Upper lobe of left lung (tissue), 6 donors: ENCODE data around the gene OGN. TPM values are rescaled to one million over a fixed set of nuclear protein-coding genes. Genes with fewer than 3 reads are reported as not detected.

ENCODE experiments used
- ATAC-seq, 2 donors: fragments of 200-7000 bp; cut with Tn5 transposase; one replicate each; pipeline ENCODE4 v1.9.1; 2022; ENCODE audit warnings: mild to moderate bottlenecking in 2 of 2, moderate library complexity in 2 of 2; ENCODE audit not compliant: low FRiP score in 2 of 2
- DNase-seq, 2 donors: peaks; one replicate each; pipeline ENCODE4 v3.0.0-alpha.2; 2019 to 2020
- H3K27ac ChIP-seq, 4 donors: fragments of 200-600 bp; sonication (generic); one replicate each; pipeline ENCODE4 v1.5.1; 2016 to 2019
- H3K27me3 ChIP-seq, 4 donors: fragments of 200-600 bp; sonication (generic); one replicate each; pipeline ENCODE4 v1.5.1; 2017 to 2019
- H3K36me3 ChIP-seq, 4 donors: fragments of 200-600 bp; sonication (generic); one replicate each; pipeline ENCODE4 v1.5.1; 2016 to 2019
- H3K4me1 ChIP-seq, 4 donors: fragments of 200-600 bp; sonication (generic); one replicate each; pipeline ENCODE4 v1.5.1; 2018 to 2019
- H3K4me3 ChIP-seq, 4 donors: fragments of 200-600 bp; sonication (generic); one replicate each; pipeline ENCODE4 v1.5.1; 2017 to 2019; ENCODE audit warnings: mild to moderate bottlenecking in 2 of 4, moderate library complexity in 1 of 4
- H3K9me3 ChIP-seq, 4 donors: fragments of 200-600 bp; sonication (generic); one replicate each; pipeline ENCODE4 v1.5.1; 2018 to 2019
- EP300 ChIP-seq, 4 donors: sonication (generic); formaldehyde crosslinking; IDR thresholded peaks; one replicate each; pipeline ENCODE4 v1.5.1; 2017; ENCODE audit warnings: antibody characterized with exemption in 4 of 4, control low read depth in 2 of 4
- POLR2A ChIP-seq, 4 donors: fragments of 450-650 bp; IDR thresholded peaks; one replicate each; pipeline ENCODE4 v1.5.1; 2016 to 2017; ENCODE audit warnings: antibody characterized with exemption in 4 of 4, mild to moderate bottlenecking in 2 of 4
- POLR2AphosphoS5 ChIP-seq, 2 donors: sonication (generic); formaldehyde crosslinking; IDR thresholded peaks; one replicate each; pipeline ENCODE4 v1.5.1; 2017; ENCODE audit warnings: antibody characterized with exemption in 2 of 2
- WGBS, 2 donors: methylation state at CpG; one replicate each; pipeline ENCODE4 v1.1.5; 2017 to 2018; 5-methylcytosine and 5-hydroxymethylcytosine counted together
- total RNA-seq, 6 donors: library from RNA; depleted of rRNA in 4 of 6; stranded (reverse); fragments of >200 nt in 4 of 6; gene quantifications; one replicate each; pipeline versions ENCODE4 v1.1.0 to v1.2.1, GENCODE V29; 2016 to 2021
- TF ChIP-seq, protein P1 (sequence below), 6 experiments: fragments of 450-650 bp in 4 of 6; fragments of 200-600 bp in 2 of 6; sonication (generic) in 2 of 6; IDR thresholded peaks; one replicate each; pipeline ENCODE4 v1.5.1; 2016 to 2019; ENCODE audit warnings: antibody characterized with exemption in 6 of 6
- donor health status: DM: no; HTN: no; CAD: no; lungs with moderate emphysema.
- donor health status: DM: no; HTN: yes; CAD: no; lungs with severe emphysema.

Gene OGN
- total RNA-seq, 6 donors from 2014 or later = 0.55 to 17.5 (median 5.4) TPM; not detected in 1

DNA sequence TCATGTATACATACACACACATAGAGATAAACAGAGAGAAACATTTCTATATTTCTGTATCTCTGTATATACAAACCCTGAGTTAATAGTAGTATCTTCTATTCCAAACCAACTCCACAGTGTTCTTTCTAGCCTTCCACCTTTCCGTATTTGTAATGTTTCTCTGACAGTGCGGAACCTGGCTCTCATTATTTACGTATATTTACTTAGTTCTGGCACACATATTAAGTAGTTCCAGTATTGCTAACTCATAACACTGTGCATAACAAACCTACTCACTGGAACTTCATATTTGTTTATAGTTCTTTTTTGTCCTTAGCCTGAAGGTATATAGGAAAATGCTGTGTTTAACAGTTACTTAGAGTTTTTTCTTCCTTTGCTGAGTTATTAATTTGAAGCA lies 6.5 kb downstream of the OGN start:
- no peak for DNase-seq
- Histone ChIP-seq H3K9me3 (no peaks in the 10 kb centered on the region), H3K4me1 (peaks cover 0 to 4% (median 0%) of the 10 kb centered on the region in 4 donors), H3K27me3 (no peaks in the 10 kb centered on the region), H3K27ac (no peak overlapping the region), H3K4me3 (no peak overlapping the region), H3K36me3 (no peaks in the 10 kb centered on the region)
- no peak for TF ChIP-seq POLR2A (IDR thresholded peaks at IDR 0.05)
- no peak for TF ChIP-seq POLR2AphosphoS5 (IDR thresholded peaks at IDR 0.05)
- TF ChIP-seq, protein P1, sequence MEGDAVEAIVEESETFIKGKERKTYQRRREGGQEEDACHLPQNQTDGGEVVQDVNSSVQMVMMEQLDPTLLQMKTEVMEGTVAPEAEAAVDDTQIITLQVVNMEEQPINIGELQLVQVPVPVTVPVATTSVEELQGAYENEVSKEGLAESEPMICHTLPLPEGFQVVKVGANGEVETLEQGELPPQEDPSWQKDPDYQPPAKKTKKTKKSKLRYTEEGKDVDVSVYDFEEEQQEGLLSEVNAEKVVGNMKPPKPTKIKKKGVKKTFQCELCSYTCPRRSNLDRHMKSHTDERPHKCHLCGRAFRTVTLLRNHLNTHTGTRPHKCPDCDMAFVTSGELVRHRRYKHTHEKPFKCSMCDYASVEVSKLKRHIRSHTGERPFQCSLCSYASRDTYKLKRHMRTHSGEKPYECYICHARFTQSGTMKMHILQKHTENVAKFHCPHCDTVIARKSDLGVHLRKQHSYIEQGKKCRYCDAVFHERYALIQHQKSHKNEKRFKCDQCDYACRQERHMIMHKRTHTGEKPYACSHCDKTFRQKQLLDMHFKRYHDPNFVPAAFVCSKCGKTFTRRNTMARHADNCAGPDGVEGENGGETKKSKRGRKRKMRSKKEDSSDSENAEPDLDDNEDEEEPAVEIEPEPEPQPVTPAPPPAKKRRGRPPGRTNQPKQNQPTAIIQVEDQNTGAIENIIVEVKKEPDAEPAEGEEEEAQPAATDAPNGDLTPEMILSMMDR (IDR thresholded peaks at IDR 0.05) = no peak
- no peak for TF ChIP-seq EP300 (IDR thresholded peaks at IDR 0.05)
- ATAC-seq = no peak
- 98 to 99% methylated on average over 3 of the region's 3 CpGs for WGBS, 2 donors

DNA sequence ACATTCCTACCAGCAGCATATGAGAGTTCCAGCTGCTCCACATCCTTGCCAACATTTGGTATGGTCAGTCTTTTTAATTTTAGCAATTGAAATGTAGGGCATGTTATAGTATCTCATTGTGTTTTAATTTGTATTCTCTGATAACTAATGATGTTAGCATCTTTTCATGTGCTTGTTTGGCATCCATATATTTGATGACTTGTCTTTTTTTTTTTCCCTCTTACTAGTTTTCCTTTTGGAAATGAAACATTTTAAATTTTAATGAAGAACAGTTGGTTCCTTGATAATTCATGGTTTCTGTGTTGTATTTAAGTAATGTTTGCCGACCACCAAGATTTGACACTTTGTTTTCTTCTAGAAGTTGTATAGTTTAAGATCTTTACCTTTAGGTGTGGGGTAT lies 8.8 kb downstream of the OGN start:
- WGBS, 2 donors = 92 to 100% methylated on average over 1 of the region's 1 CpG
- DNase-seq (no peak), ATAC-seq (no peak)
- Histone ChIP-seq H3K4me3 (no peak overlapping the region), H3K4me1 (peaks cover 0 to 4% (median 0%) of the 10 kb centered on the region in 4 donors), H3K27me3 (no peaks in the 10 kb centered on the region), H3K27ac (no peak overlapping the region), H3K9me3 (no peaks in the 10 kb centered on the region), H3K36me3 (no peaks in the 10 kb centered on the region)
- TF ChIP-seq POLR2A (IDR thresholded peaks at IDR 0.05) (no peak), EP300 (IDR thresholded peaks at IDR 0.05) (no peak), POLR2AphosphoS5 (IDR thresholded peaks at IDR 0.05) (no peak)
- TF ChIP-seq, protein P1 (IDR thresholded peaks at IDR 0.05) = no peak

DNA sequence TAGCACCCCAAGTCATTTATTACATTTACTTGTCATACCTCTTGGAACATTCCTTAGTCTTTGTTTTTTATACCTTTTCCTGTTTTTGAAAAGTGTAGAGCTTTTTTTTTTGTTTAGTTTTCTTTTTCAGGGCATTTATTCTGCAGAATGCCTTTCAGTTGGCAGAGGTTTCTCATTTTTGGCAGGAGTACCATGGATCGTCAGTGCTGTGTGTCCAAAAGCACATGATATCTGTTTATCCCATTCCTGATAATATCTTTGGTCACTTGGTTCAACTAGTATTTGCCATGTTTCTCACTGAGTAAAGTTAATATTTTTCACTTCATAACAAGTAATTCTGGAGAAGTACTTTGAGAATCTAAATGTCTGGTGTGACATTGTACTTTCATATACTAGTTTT lies 10.7 kb downstream of the OGN start:
- 51 to 72% methylated on average over 1 of the region's 1 CpG for WGBS, 2 donors
- ATAC-seq (no peak), DNase-seq (no peak)
- Histone ChIP-seq H3K4me1 (peaks cover 0 to 4% (median 0%) of the 10 kb centered on the region in 4 donors), H3K4me3 (no peak overlapping the region), H3K27ac (no peak overlapping the region), H3K27me3 (no peaks in the 10 kb centered on the region), H3K9me3 (no peaks in the 10 kb centered on the region), H3K36me3 (no peaks in the 10 kb centered on the region)
- TF ChIP-seq EP300 (IDR thresholded peaks at IDR 0.05) (no peak), POLR2AphosphoS5 (IDR thresholded peaks at IDR 0.05) (no peak), POLR2A (IDR thresholded peaks at IDR 0.05) (no peak)
- TF ChIP-seq, protein P1 (IDR thresholded peaks at IDR 0.05) = no peak

DNA sequence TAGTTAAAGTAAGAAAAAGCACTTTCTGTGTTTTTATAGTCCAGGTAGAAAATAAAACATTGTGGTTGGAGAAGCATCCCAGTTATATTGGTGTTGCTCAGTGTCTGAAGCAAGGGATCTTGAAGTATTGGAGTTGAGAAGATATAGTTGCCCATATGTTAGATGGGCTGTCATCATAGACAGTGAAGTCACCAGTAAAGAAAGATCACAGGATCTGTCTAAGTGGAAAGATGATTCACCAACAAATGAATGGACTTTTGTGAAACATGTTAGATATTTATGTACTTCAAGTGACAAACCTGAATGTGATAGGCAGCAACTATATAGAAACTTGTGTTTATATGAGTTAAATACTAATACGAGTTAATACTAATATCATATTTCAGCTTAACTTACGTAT lies 11.7 kb downstream of the OGN start:
- no peak for DNase-seq
- H3K4me1 ChIP-seq = peaks cover 0 to 4% (median 0%) of the 10 kb centered on the region in 4 donors
- H3K36me3 ChIP-seq = no peaks in the 10 kb centered on the region
- 82 to 86% methylated on average over 2 of the region's 2 CpGs for WGBS, 2 donors
- no peaks in the 10 kb centered on the region for H3K9me3 ChIP-seq
- H3K4me3 ChIP-seq = no peak overlapping the region
- TF ChIP-seq POLR2AphosphoS5 (IDR thresholded peaks at IDR 0.05) (no peak), POLR2A (IDR thresholded peaks at IDR 0.05) (no peak), EP300 (IDR thresholded peaks at IDR 0.05) (no peak)
- TF ChIP-seq, protein P1 (IDR thresholded peaks at IDR 0.05) = no peak
- H3K27ac ChIP-seq = no peak overlapping the region
- ATAC-seq = no peak
- H3K27me3 ChIP-seq = no peaks in the 10 kb centered on the region

DNA sequence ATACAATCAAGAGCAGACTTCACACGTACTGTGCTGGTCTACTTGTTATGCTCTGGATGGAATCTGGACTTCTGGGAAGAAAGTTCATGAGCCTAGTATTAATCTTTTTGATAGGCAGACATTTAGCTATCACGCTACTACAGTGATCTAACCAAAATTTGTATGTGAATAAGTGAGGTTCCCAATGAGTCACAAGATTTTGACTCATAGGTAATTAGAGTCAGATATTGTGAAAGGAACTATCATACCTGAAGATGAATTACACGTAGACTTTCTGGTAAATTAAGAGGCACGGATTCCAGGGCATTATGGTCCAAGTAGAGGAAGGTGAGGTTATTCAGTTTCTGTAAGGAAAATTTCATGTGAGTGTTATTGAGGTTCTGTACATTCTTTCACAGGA lies 18.4 kb downstream of the OGN start:
- Histone ChIP-seq H3K4me1 (no peaks in the 10 kb centered on the region), H3K4me3 (no peak overlapping the region), H3K36me3 (no peaks in the 10 kb centered on the region), H3K27ac (no peak overlapping the region), H3K9me3 (no peaks in the 10 kb centered on the region), H3K27me3 (no peaks in the 10 kb centered on the region)
- DNase-seq (no peak), ATAC-seq (no peak)
- no peak for TF ChIP-seq POLR2AphosphoS5 (IDR thresholded peaks at IDR 0.05)
- no peak for TF ChIP-seq POLR2A (IDR thresholded peaks at IDR 0.05)
- TF ChIP-seq EP300 (IDR thresholded peaks at IDR 0.05) = no peak
- TF ChIP-seq, protein P1 (IDR thresholded peaks at IDR 0.05) = no peak
- 94 to 97% methylated on average over 4 of the region's 4 CpGs for WGBS, 2 donors
